ENCODE results near the gene EIF5.

DNA sequence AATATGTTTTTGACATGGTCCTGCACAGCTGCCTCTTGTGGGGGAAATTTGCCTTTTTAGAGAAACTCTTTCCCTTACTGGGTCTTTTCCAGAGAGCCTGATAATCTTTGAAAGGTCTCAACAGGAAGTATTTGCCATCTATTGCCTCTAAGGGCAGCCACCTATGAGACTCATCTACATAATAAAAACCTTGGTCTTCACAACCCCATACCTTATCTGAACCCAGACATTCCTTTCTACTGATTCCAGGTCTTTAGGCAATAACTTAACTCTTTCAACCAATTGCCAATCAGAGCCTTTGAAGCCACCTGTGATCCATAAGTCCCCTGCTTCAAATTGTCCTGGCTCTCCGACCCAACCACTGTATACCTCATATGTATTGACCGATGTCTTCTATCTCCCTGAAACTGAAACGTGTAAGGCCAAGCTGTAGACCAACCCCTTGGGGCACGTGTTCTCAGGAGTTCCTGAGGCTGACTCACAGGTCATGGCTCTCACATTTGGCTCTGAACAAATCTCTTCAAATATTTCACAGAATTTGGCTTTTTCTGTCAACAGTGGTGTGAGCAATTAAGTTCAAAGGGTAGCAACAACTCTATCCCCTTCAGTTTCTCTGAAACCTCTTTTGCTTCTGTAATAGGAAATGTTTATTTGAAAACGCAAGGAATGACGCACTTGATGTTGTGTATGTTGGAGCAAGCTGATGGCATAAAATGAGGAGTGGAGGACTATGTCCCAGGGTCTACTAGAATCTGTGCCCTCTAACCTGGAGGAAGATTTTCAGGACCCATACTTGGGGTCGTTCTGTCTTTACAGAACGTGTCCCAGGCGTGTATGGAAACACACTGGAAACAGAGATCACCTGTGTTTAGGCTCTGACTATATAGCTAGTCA lies 49.2 kb upstream of the EIF5 start:
- TF ChIP-seq POLR2A (IDR thresholded peaks at IDR 0.05) = no peak
- no peak for TF ChIP-seq EP300 (IDR thresholded peaks at IDR 0.05)
- TF ChIP-seq, protein P1, sequence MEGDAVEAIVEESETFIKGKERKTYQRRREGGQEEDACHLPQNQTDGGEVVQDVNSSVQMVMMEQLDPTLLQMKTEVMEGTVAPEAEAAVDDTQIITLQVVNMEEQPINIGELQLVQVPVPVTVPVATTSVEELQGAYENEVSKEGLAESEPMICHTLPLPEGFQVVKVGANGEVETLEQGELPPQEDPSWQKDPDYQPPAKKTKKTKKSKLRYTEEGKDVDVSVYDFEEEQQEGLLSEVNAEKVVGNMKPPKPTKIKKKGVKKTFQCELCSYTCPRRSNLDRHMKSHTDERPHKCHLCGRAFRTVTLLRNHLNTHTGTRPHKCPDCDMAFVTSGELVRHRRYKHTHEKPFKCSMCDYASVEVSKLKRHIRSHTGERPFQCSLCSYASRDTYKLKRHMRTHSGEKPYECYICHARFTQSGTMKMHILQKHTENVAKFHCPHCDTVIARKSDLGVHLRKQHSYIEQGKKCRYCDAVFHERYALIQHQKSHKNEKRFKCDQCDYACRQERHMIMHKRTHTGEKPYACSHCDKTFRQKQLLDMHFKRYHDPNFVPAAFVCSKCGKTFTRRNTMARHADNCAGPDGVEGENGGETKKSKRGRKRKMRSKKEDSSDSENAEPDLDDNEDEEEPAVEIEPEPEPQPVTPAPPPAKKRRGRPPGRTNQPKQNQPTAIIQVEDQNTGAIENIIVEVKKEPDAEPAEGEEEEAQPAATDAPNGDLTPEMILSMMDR (IDR thresholded peaks at IDR 0.05) = no peak
- TF ChIP-seq POLR2AphosphoS5 (IDR thresholded peaks at IDR 0.05) = no peak
